Esophagus (tissue), 2 donors: ENCODE measurements around the gene TAOK2. TPM values are rescaled to one million over a fixed set of nuclear protein-coding genes. Genes with fewer than 3 reads are reported as not detected.
"Not testable (repeated sequence)": the region's sequence is repeated elsewhere in the genome, so short reads cannot be mapped to it uniquely, and the experiment has no call there.

ENCODE experiments used
- H3K27ac ChIP-seq, 2 donors: one replicate each; pipeline ENCODE4 v1.5.1; 2013; ENCODE audit warnings: low read depth in 2 of 2, mild to moderate bottlenecking in 2 of 2, inconsistent platforms in 1 of 2, low read length in 1 of 2, moderate library complexity in 1 of 2
- H3K27me3 ChIP-seq, 2 donors: one replicate each; pipeline ENCODE4 v1.6.1; 2013; ENCODE audit warnings: low read length in 2 of 2, control low read depth in 1 of 2, mild to moderate bottlenecking in 1 of 2; ENCODE audit not compliant: insufficient read depth in 2 of 2, control insufficient read depth in 1 of 2
- H3K36me3 ChIP-seq, 2 donors: one replicate each; pipeline ENCODE4 v1.6.1; 2013; ENCODE audit warnings: low read length in 1 of 2; ENCODE audit not compliant: control insufficient read depth in 2 of 2, insufficient read depth in 2 of 2
- H3K4me1 ChIP-seq, 2 donors: one replicate each; pipeline ENCODE4 v1.6.1; 2013; ENCODE audit warnings: low read length in 1 of 2; ENCODE audit not compliant: control insufficient read depth in 2 of 2, insufficient read depth in 2 of 2
- H3K4me3 ChIP-seq, 2 donors: one replicate each; pipeline ENCODE4 v1.5.1; 2013; ENCODE audit warnings: low read length in 2 of 2, mild to moderate bottlenecking in 2 of 2, low read depth in 1 of 2, moderate library complexity in 1 of 2
- H3K9me3 ChIP-seq, 2 donors: one replicate each; pipeline ENCODE4 v1.6.1; 2013; ENCODE audit warnings: mild to moderate bottlenecking in 2 of 2, low read depth in 1 of 2, low read length in 1 of 2, moderate library complexity in 1 of 2; ENCODE audit not compliant: control insufficient read depth in 2 of 2, insufficient read depth in 1 of 2
- WGBS, 2 donors: extraction: QIAGEN DNeasy Blood & Tissue Kit; methylation state at CpG; one replicate each; pipeline ENCODE4 v1.1.7; 2013; 5-methylcytosine and 5-hydroxymethylcytosine counted together
- polyA plus RNA-seq, 2 donors: library from polyadenylated mRNA; stranded (reverse); fragments of 200-250 nt; gene quantifications; one replicate each; pipeline ENCODE4 v1.2.3, GENCODE V29; 2013
- donor health status: healthy with polysubstance abuse.
- donor health status: Bipolar disorder and iron deficiency.

TAOK2 gene
- 10 to 100 TPM; 15.6 to 30.2 TPM for polyA plus RNA-seq

GRCh38 chr16:29973384-29974246 is at the start of gene TAOK2:
Gene TAOK2, plus strand, starts transcription at chr16:29973868. Its CDS starts 3,905 bp downstream, at chr16:29977773.
- Histone ChIP-seq H3K36me3 (peaks cover 10 to 11% of the 10 kb centered on the region in 2 donors), H3K9me3 (no peaks in the 10 kb centered on the region), H3K4me1 (peaks cover 10 to 16% of the 10 kb centered on the region in 2 donors), H3K27ac (peak within 1 kb of the TSS; percentile 77 to 96), H3K4me3 (peak within 1 kb of the TSS; percentile 64 to 94), H3K27me3 (no peaks in the 10 kb centered on the region)
- 4% methylated on average over 70 to 75 of the region's 75 CpGs for WGBS, 2 donors

GRCh38 chr16:29925105-29925756 is 48.4 kb upstream of the TAOK2 start:
- H3K4me3 ChIP-seq: peak overlapping the region; percentile 98
- peaks cover 5% of the 10 kb centered on the region in 2 donors for H3K36me3 ChIP-seq
- peaks cover 0 to 6% of the 10 kb centered on the region in 2 donors for H3K4me1 ChIP-seq
- no peak overlapping the region for H3K27ac ChIP-seq
- no peaks in the 10 kb centered on the region for H3K9me3 ChIP-seq
- no peaks in the 10 kb centered on the region for H3K27me3 ChIP-seq
- 5 to 7% methylated on average over 9 of the region's 9 CpGs for WGBS, 2 donors

GRCh38 chr16:29925781-29926710 is 47.6 kb upstream of the TAOK2 start, which contains the start of gene KCTD13:
Gene KCTD13, minus strand, starts transcription at chr16:29926226. Its CDS starts 193 bp downstream, at chr16:29926033.
- WGBS, 2 donors: 0 to 1% methylated on average over 66 to 89 of the region's 89 CpGs
- Histone ChIP-seq H3K4me1 (peaks cover 0 to 6% of the 10 kb centered on the region in 2 donors), H3K27me3 (no peaks in the 10 kb centered on the region), H3K36me3 (peaks cover 4 to 5% of the 10 kb centered on the region in 2 donors), H3K9me3 (no peaks in the 10 kb centered on the region), H3K27ac (peak within 1 kb of the TSS; percentile 84 to 87), H3K4me3 (peak within 1 kb of the TSS; percentile 98)

DNA sequence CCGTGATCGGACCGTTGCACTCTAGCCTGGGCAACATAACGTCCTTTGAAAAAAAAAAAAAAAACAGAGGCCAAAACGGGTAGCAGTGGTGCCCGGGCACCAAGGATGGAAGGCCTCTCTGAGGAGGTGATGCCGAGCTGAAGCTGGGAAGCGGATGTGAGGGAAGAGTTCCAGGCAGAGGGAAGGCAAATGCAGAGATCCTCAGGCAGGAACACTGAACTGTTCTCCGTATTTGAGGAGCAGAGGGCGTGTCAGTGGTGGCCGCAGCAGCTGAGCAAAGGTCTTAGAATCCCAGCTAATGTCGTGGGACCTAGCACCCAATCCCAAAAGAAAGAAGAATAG is 47.0 kb upstream of the TAOK2 start:
- no peaks in the 10 kb centered on the region for H3K9me3 ChIP-seq
- H3K27me3 ChIP-seq: no peaks in the 10 kb centered on the region
- peaks cover 0 to 3% of the 10 kb centered on the region in 2 donors for H3K36me3 ChIP-seq
- peak overlapping the region; percentile 98 for H3K4me3 ChIP-seq
- H3K27ac ChIP-seq: peak overlapping the region; percentile 84 to 87
- peaks cover 0 to 6% of the 10 kb centered on the region in 2 donors for H3K4me1 ChIP-seq
- WGBS, 2 donors: 5 to 6% methylated on average over 12 of the region's 12 CpGs

DNA sequence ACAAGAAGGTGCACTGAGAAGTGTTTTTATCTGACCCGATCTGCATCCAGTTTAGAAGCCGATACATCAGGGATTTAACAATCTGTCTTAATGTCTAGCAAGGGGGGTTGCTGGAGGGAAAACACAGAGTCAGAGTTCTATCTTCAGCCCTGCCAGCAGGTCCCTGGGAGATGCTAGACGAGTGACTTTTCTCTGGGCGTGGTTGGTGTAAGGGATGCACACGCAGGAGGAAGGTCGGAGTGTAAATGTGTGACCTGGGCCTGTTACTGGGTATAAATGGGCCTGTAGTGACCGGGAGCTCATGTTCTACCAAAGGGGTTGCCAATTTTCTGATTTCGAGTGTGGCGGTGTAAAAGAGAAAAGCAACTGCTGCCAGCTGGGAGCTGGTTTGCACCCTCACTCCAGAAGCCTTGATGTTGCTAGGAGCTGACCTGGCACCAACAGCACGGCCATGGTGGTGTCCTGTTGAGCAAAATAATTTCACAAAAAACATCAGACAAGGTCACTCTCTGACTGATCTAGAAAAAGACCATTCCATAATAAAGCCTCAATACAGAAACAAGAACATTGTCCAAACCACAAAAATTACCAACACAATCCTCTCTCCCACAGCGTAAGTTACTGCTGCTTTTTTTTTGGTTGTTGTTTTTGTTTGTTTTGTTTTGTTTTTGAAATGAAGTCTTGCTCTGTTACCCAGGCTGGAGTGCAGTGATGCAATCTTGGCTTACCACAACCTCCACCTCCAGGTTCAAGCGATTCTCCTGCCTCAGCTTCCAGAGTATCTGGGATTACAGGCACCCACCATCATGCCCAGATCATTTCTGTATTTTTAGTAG is 46.4 kb upstream of the TAOK2 start:
- H3K9me3 ChIP-seq: no peaks in the 10 kb centered on the region
- H3K36me3 ChIP-seq: peaks cover 0 to 3% of the 10 kb centered on the region in 2 donors
- peak overlapping the region in 1 of 2 donors; percentile 98 for H3K4me3 ChIP-seq
- H3K27ac ChIP-seq: peak overlapping the region in 1 of 2 donors; percentile 87
- WGBS, 2 donors: 58 to 63% methylated on average over 12 of the region's 12 CpGs
- H3K4me1 ChIP-seq: peaks cover 0 to 6% of the 10 kb centered on the region in 2 donors
- H3K27me3 ChIP-seq: no peaks in the 10 kb centered on the region

DNA sequence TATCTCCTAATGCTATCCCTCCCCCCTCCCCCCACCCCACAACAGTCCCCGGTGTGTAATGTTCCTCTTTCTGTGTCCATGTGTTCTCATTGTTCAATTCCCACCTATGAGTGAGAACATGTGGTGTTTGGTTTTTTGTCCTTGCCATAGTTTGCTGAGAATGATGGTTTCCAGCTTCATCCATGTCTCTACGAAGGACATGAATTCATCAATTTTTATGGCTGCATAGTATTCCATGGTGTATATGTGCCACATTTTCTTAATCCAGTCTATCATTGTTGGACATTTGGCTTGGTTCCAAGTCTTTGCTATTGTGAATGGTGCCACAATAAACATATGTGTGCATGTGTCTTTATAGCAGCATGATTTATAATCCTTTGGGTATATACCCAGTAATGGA is 41.9 kb upstream of the TAOK2 start:
- not testable (repeated sequence) for H3K27ac ChIP-seq, H3K4me3 ChIP-seq, H3K4me1 ChIP-seq, H3K36me3 ChIP-seq, H3K9me3 ChIP-seq, H3K27me3 ChIP-seq
- 91 to 97% methylated on average over 2 of the region's 2 CpGs for WGBS, 2 donors

DNA sequence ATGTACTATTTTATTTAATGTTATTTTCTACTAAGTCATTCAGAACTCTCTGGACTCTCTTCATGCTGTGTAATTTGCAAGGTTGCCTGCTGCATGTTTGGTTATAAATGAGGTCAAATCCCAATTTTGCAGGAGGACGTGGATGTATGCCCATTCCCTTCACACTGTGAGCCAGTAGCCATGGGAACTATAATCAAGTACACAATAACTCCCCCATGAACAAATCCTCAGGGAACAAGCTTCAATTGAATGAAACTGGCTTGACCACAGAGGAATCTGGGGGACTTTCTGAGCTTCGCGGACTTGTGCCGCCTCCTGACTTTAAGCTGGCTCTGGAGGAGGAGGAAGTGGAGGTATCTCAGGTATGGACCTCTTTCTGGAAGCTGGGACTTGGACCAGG is 33.0 kb upstream of the TAOK2 start:
- Histone ChIP-seq H3K27me3 (no peaks in the 10 kb centered on the region), H3K27ac (no peak overlapping the region), H3K4me1 (no peaks in the 10 kb centered on the region), H3K36me3 (no peaks in the 10 kb centered on the region), H3K4me3 (no peak overlapping the region), H3K9me3 (no peaks in the 10 kb centered on the region)
- 35 to 61% methylated on average over 4 of the region's 4 CpGs for WGBS, 2 donors

GRCh38 chr16:29943846-29944799 is 29.5 kb upstream of the TAOK2 start:
- H3K4me3 ChIP-seq: no peak overlapping the region
- H3K36me3 ChIP-seq: no peaks in the 10 kb centered on the region
- peak overlapping the region; percentile 34 to 65 for H3K27ac ChIP-seq
- H3K27me3 ChIP-seq: no peaks in the 10 kb centered on the region
- 34 to 36% methylated on average over 11 of the region's 11 CpGs for WGBS, 2 donors
- H3K4me1 ChIP-seq: no peaks in the 10 kb centered on the region
- no peaks in the 10 kb centered on the region for H3K9me3 ChIP-seq
